ENCODE measurements around the gene TSNAXIP1.
"Not testable (repeated sequence)": the region's sequence is repeated elsewhere in the genome, so short reads cannot be mapped to it uniquely, and the experiment has no call there.

TSNAXIP1 gene

GRCh38 chr16:67833030-67833414, 26.3 kb downstream of the TSNAXIP1 start:
- peak overlapping the region; percentile 90 for H3K4me3 Mint-ChIP-seq
- H3K27ac Mint-ChIP-seq: no peak overlapping the region
- no peak for DNase-seq
- peaks cover 17% of the 10 kb centered on the region for H3K4me1 Mint-ChIP-seq
- H3K27me3 Mint-ChIP-seq (ENCODE audit: low read depth, poor library complexity): peaks cover 6% of the 10 kb centered on the region
- no peaks in the 10 kb centered on the region for H3K9me3 Mint-ChIP-seq
- H3K36me3 Mint-ChIP-seq (ENCODE audit: low read depth): peaks cover 17% of the 10 kb centered on the region
- no peak for TF ChIP-seq CTCF (IDR thresholded peaks at IDR 0.05)

- no peak for TF ChIP-seq CTCF (IDR thresholded peaks at IDR 0.05)
- DNase-seq: peak; percentile 98
- no peak overlapping the region for H3K27ac Mint-ChIP-seq
- no peaks in the 10 kb centered on the region for H3K9me3 Mint-ChIP-seq
- H3K36me3 Mint-ChIP-seq (ENCODE audit: low read depth): peaks cover 17% of the 10 kb centered on the region
- peaks cover 17% of the 10 kb centered on the region for H3K4me1 Mint-ChIP-seq
- peaks cover 9% of the 10 kb centered on the region for H3K27me3 Mint-ChIP-seq (ENCODE audit: low read depth, poor library complexity)
- H3K4me3 Mint-ChIP-seq: peak overlapping the region; percentile 90
These were observed 26.9 kb downstream of the TSNAXIP1 start for GRCh38 chr16:67833415-67834241.

GRCh38 chr16:67834242-67834614, 27.5 kb downstream of the TSNAXIP1 start:
- Mint-ChIP-seq H3K36me3 (ENCODE audit: low read depth) (peaks cover 17% of the 10 kb centered on the region), H3K27me3 (ENCODE audit: low read depth, poor library complexity) (peaks cover 9% of the 10 kb centered on the region), H3K4me1 (peaks cover 17% of the 10 kb centered on the region), H3K27ac (no peak overlapping the region), H3K4me3 (peak overlapping the region; percentile 90), H3K9me3 (no peaks in the 10 kb centered on the region)
- DNase-seq: no peak
- no peak for TF ChIP-seq CTCF (IDR thresholded peaks at IDR 0.05)

- peaks cover 21% of the 10 kb centered on the region for H3K4me1 Mint-ChIP-seq
- H3K4me3 Mint-ChIP-seq; DNase-seq; H3K36me3 Mint-ChIP-seq (ENCODE audit: low read depth); H3K27ac Mint-ChIP-seq; H3K27me3 Mint-ChIP-seq (ENCODE audit: low read depth, poor library complexity); H3K9me3 Mint-ChIP-seq: not testable (repeated sequence)
These were observed 30.5 kb downstream of the TSNAXIP1 start for GRCh38 chr16:67837190-67837589.

- no peaks in the 10 kb centered on the region for H3K36me3 Mint-ChIP-seq (ENCODE audit: low read depth)
- H3K4me1 Mint-ChIP-seq: peaks cover 17% of the 10 kb centered on the region
- no peak for DNase-seq
- no peaks in the 10 kb centered on the region for H3K9me3 Mint-ChIP-seq
- no peak for TF ChIP-seq CTCF (IDR thresholded peaks at IDR 0.05)
- H3K27me3 Mint-ChIP-seq (ENCODE audit: low read depth, poor library complexity): peaks cover 9% of the 10 kb centered on the region
- no peak overlapping the region for H3K27ac Mint-ChIP-seq
- H3K4me3 Mint-ChIP-seq: no peak overlapping the region
These were observed 31.1 kb downstream of the TSNAXIP1 start for GRCh38 chr16:67837811-67838210.

GRCh38 chr16:67841198-67841815, 34.6 kb downstream of the TSNAXIP1 start:
- peaks cover 47% of the 10 kb centered on the region for H3K4me1 Mint-ChIP-seq
- no peak for TF ChIP-seq CTCF (IDR thresholded peaks at IDR 0.05)
- H3K4me3 Mint-ChIP-seq: peak overlapping the region; percentile 93
- H3K27me3 Mint-ChIP-seq (ENCODE audit: low read depth, poor library complexity): peaks cover 4% of the 10 kb centered on the region
- H3K27ac Mint-ChIP-seq: peak overlapping the region; percentile 85
- DNase-seq: no peak
- no peaks in the 10 kb centered on the region for H3K9me3 Mint-ChIP-seq
- H3K36me3 Mint-ChIP-seq (ENCODE audit: low read depth): no peaks in the 10 kb centered on the region
